Measurements from ENCODE around the gene ESPN. TPM values are rescaled to one million over a fixed set of nuclear protein-coding genes. Genes with fewer than 3 reads are reported as not detected.

The ESPN gene
- total RNA-seq, 6 donors from 2014 or later, result 2.1 to 27.2 (median 4.8) TPM

- H3K27ac ChIP-seq, result no peak overlapping the region
- H3K4me1 ChIP-seq, result peaks cover 14 to 28% (median 14%) of the 10 kb centered on the region in 4 donors
- ATAC-seq (ENCODE audit: low FRiP score in 2 of 2) (no peak), DNase-seq (no peak)
- 53 to 60% methylated on average over 17 of the region's 17 CpGs for WGBS, 2 donors
- TF ChIP-seq POLR2AphosphoS5 (IDR thresholded peaks at IDR 0.05), result no peak
- no peak for TF ChIP-seq POLR2A (IDR thresholded peaks at IDR 0.05)
- no peak for TF ChIP-seq CTCF (IDR thresholded peaks at IDR 0.05)
- TF ChIP-seq EP300 (IDR thresholded peaks at IDR 0.05), result no peak
- no peaks in the 10 kb centered on the region for H3K36me3 ChIP-seq
- H3K4me3 ChIP-seq, result no peak overlapping the region
- H3K27me3 ChIP-seq, result peaks cover 3 to 31% (median 22%) of the 10 kb centered on the region in 4 donors
- no peaks in the 10 kb centered on the region for H3K9me3 ChIP-seq
These were observed 9.5 kb upstream of the ESPN start for GRCh38 chr1:6414881-6415626.

GRCh38 chr1:6416295-6416656 lies 8.3 kb upstream of the ESPN start:
- TF ChIP-seq POLR2A (IDR thresholded peaks at IDR 0.05), result no peak
- no peaks in the 10 kb centered on the region for H3K36me3 ChIP-seq
- peaks cover 3 to 40% (median 28%) of the 10 kb centered on the region in 4 donors for H3K27me3 ChIP-seq
- no peaks in the 10 kb centered on the region for H3K9me3 ChIP-seq
- peaks cover 22 to 38% (median 23%) of the 10 kb centered on the region in 4 donors for H3K4me1 ChIP-seq
- ATAC-seq (ENCODE audit: low FRiP score in 2 of 2), result no peak
- no peak for DNase-seq
- WGBS, 2 donors, result 51 to 78% methylated on average over 4 to 7 of the region's 8 CpGs
- H3K27ac ChIP-seq, result no peak overlapping the region
- no peak overlapping the region for H3K4me3 ChIP-seq

- H3K36me3 ChIP-seq, result no peaks in the 10 kb centered on the region
- DNase-seq (no peak), ATAC-seq (ENCODE audit: low FRiP score in 2 of 2) (peak in 1 of 2 donors; percentile 28)
- TF ChIP-seq POLR2AphosphoS5 (IDR thresholded peaks at IDR 0.05) (no peak), CTCF (IDR thresholded peaks at IDR 0.05) (no peak), EP300 (IDR thresholded peaks at IDR 0.05) (no peak), POLR2A (IDR thresholded peaks at IDR 0.05) (no peak)
- WGBS, 2 donors, result 79 to 86% methylated on average over 5 of the region's 5 CpGs
- peaks cover 3 to 44% (median 30%) of the 10 kb centered on the region in 4 donors for H3K27me3 ChIP-seq
- H3K4me1 ChIP-seq, result peaks cover 22 to 38% (median 23%) of the 10 kb centered on the region in 4 donors
- H3K4me3 ChIP-seq, result no peak overlapping the region
- H3K9me3 ChIP-seq, result no peaks in the 10 kb centered on the region
- H3K27ac ChIP-seq, result no peak overlapping the region
These were observed 7.7 kb upstream of the ESPN start for GRCh38 chr1:6416906-6417305.

GRCh38 chr1:6417961-6418667 lies 6.5 kb upstream of the ESPN start:
- Histone ChIP-seq H3K27me3 (peaks cover 3 to 47% (median 31%) of the 10 kb centered on the region in 4 donors), H3K27ac (no peak overlapping the region), H3K4me1 (peaks cover 23 to 43% (median 25%) of the 10 kb centered on the region in 4 donors), H3K9me3 (no peaks in the 10 kb centered on the region), H3K36me3 (no peaks in the 10 kb centered on the region), H3K4me3 (no peak overlapping the region)
- no peak for ATAC-seq (ENCODE audit: low FRiP score in 2 of 2)
- no peak for TF ChIP-seq POLR2A (IDR thresholded peaks at IDR 0.05)
- TF ChIP-seq CTCF (IDR thresholded peaks at IDR 0.05), result no peak
- TF ChIP-seq EP300 (IDR thresholded peaks at IDR 0.05), result no peak
- no peak for TF ChIP-seq POLR2AphosphoS5 (IDR thresholded peaks at IDR 0.05)
- DNase-seq, result no peak
- WGBS, 2 donors, result 61 to 88% methylated on average over 3 to 8 of the region's 8 CpGs

GRCh38 chr1:6418668-6419396 lies 5.7 kb upstream of the ESPN start:
- Histone ChIP-seq H3K27ac (no peak overlapping the region), H3K36me3 (no peaks in the 10 kb centered on the region), H3K27me3 (peaks cover 3 to 52% (median 32%) of the 10 kb centered on the region in 4 donors), H3K4me3 (peak overlapping the region in 3 of 4 donors; percentile 34 to 54 (median 49)), H3K9me3 (no peaks in the 10 kb centered on the region), H3K4me1 (peaks cover 30 to 51% (median 32%) of the 10 kb centered on the region in 4 donors)
- TF ChIP-seq EP300 (IDR thresholded peaks at IDR 0.05) (no peak), CTCF (IDR thresholded peaks at IDR 0.05) (no peak), POLR2A (IDR thresholded peaks at IDR 0.05) (no peak), POLR2AphosphoS5 (IDR thresholded peaks at IDR 0.05) (no peak)
- DNase-seq, result peak in 1 of 2 donors; percentile 85
- ATAC-seq (ENCODE audit: low FRiP score in 2 of 2), result no peak
- WGBS, 2 donors, result 14 to 27% methylated on average over 3 to 49 of the region's 69 CpGs

Data from upper lobe of left lung (tissue), 6 donors.